ENCODE measurements around the gene MITF.

DNA sequence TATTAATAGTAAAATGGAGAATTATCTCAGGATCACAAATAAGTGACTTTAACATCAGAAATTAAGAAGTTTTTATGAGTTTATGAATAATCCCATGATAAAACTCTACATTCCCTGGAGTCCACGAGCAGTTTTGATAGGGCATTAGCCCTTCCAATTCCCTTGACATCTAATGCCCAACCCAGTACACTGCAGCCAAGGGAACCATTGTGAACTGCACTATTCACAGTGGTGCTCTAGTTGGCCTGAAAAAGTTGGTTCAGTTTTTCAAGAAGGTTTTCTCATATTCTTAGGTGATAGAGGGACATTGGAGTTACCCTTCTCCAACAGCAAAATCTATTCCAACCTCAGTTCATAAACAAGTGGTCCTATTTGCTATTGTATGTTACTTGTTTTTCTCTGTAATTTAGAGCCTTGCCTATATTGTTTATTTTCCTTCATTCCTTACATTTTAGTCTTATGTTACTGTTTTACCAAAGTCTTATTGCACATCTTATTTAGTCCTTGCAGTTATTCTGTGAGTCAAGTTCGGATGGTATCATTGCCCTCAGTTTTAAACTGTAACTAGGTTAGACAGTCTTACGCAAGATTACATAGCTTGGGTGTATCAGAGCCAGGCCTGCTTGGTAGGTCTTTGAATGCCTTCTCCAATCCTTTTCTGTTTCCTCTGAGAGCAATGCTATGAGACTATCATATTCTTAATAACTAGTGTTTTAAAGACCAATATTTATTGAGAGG is 202.3 kb downstream of the MITF start:
- TF ChIP-seq POLR2A (IDR thresholded peaks at IDR 0.05; ENCODE audit: low read length) (no peak), GATA1 (IDR thresholded peaks at IDR 0.05; ENCODE audit: low read depth, low read length) (no peak)
